Erythroblast (primary cell): ENCODE data around the gene PLA2G5.

ENCODE experiments used
- GATA1 ChIP-seq: IDR thresholded peaks from 2 replicates; pipeline ENCODE4 v1.6.1; 2011; ENCODE audit warnings: low read depth, mild to moderate bottlenecking, control low read depth, low read length, moderate library complexity
- POLR2A ChIP-seq: IDR thresholded peaks from 2 replicates; pipeline ENCODE4 v1.6.1; 2011; ENCODE audit warnings: mild to moderate bottlenecking, low read length

GRCh38 chr1:20099533-20099932 lies 29.5 kb downstream of the PLA2G5 start:
- TF ChIP-seq POLR2A (no peak), GATA1 (no peak)
